H1 (cell line): ENCODE measurements around the gene ELMO1. TPM values are rescaled to one million over a fixed set of nuclear protein-coding genes. Genes with fewer than 3 reads are reported as not detected.

ENCODE experiments used
- CHD7 ChIP-seq: fragments of 300-600 bp; sonication (generic); IDR thresholded peaks from 2 replicates; pipeline ENCODE4 v1.7.1; 2012; ENCODE audit warnings: low read length, moderate library complexity, mild to moderate bottlenecking, inconsistent platforms; ENCODE audit not compliant: insufficient replicate concordance
- polyA plus RNA-seq, 7 experiments: library from polyadenylated mRNA; depleted of rRNA in 3 of 7; stranded (reverse) in 5 of 7; unstranded in 2 of 7; fragments of >200 nt in 5 of 7; fragments of 200-250 nt in 2 of 7; gene quantifications; 1 replicate in 5 of 7; 2 replicates in 1 of 7; 4 replicates in 1 of 7; pipeline versions ENCODE4 v1.2.1 to v1.2.3, GENCODE V29; 2011 to 2013; ENCODE audit warnings: missing spikeins in 2 of 7, mixed read lengths in 2 of 7
- total RNA-seq: library from RNA; stranded (reverse); fragmentation: NEBNext Ultra II Directional; extraction: Animal tissue kit (Norgen Biotek cat#: 25700); gene quantifications from 2 replicates; pipeline ENCODE4 v1.2.1, GENCODE V29; 2021

Gene ELMO1
- total and polyA plus RNA-seq, 2 of the 8 experiments (the other 6 are each of a cell fraction or from before 2014, with no cell fraction given): 18.4 to 21.0 TPM

GRCh38 chr7:37070471-37070870, 378.2 kb downstream of the ELMO1 start (continued):
- TF ChIP-seq CHD7: no peak
